ENCODE results near the gene PRCC.

The PRCC gene

GRCh38 chr1:156816561-156817328 is 49.4 kb downstream of the PRCC start, which contains the start of gene SH2D2A:
SH2D2A (minus strand) TSS chr1:156816848; CDS start chr1:156816708, 140 bp downstream.
- DNase-seq: no peak

GRCh38 chr1:156821801-156822200 is 54.5 kb downstream of the PRCC start:
- DNase-seq: no peak

GRCh38 chr1:156822680-156823079 is 55.3 kb downstream of the PRCC start:
- no peak for DNase-seq

GRCh38 chr1:156823210-156823790 is 56.0 kb downstream of the PRCC start:
- no peak for DNase-seq

- DNase-seq: no peak
These were observed 59.3 kb downstream of the PRCC start for GRCh38 chr1:156826630-156827029.

- no peak for DNase-seq
These were observed 61.2 kb downstream of the PRCC start for GRCh38 chr1:156828400-156829124.

GRCh38 chr1:156832434-156832833 is 65.1 kb downstream of the PRCC start:
- no peak for DNase-seq

- DNase-seq: no peak
These were observed 66.3 kb downstream of the PRCC start for GRCh38 chr1:156833603-156834002.

GRCh38 chr1:156834322-156834721 is 67.0 kb downstream of the PRCC start:
- DNase-seq: no peak

- no peak for DNase-seq
These were observed 68.8 kb downstream of the PRCC start for GRCh38 chr1:156836041-156836654.

GRCh38 chr1:156836892-156837291 is 69.6 kb downstream of the PRCC start:
- DNase-seq: no peak

GRCh38 chr1:156838972-156839371 is 71.6 kb downstream of the PRCC start:
- DNase-seq: peak; percentile 27

- DNase-seq: no peak
These were observed 72.2 kb downstream of the PRCC start for GRCh38 chr1:156839426-156840109.

- no peak for DNase-seq
These were observed 73.0 kb downstream of the PRCC start for GRCh38 chr1:156840186-156840897.

- DNase-seq: no peak
These were observed 73.6 kb downstream of the PRCC start for GRCh38 chr1:156840898-156841279.

- no peak for DNase-seq
These were observed 74.0 kb downstream of the PRCC start for GRCh38 chr1:156841295-156841855.

GRCh38 chr1:156842618-156843300 is 75.4 kb downstream of the PRCC start:
- no peak for DNase-seq

GRCh38 chr1:156844102-156844501 is 76.8 kb downstream of the PRCC start:
- no peak for DNase-seq

GRCh38 chr1:156844638-156845037 is 77.3 kb downstream of the PRCC start:
- no peak for DNase-seq

GRCh38 chr1:156845055-156845952 is 78.0 kb downstream of the PRCC start:
- DNase-seq: no peak

All from NCI-H2171 treated with DMSO at 0.1 percent for 48 hours (cell line).